Pancreas (tissue), 10 donors: ENCODE results near the gene ARFGEF3. TPM values are rescaled to one million over a fixed set of nuclear protein-coding genes. Genes with fewer than 3 reads are reported as not detected.

Experiments
- ATAC-seq, 4 donors: fragments of 200-7000 bp; cut with Tn5 transposase; one replicate each; pipeline versions ENCODE4 v1.8.0 to v1.9.1; 2020; ENCODE audit warnings: mild to moderate bottlenecking in 4 of 4, moderate library complexity in 4 of 4
- DNase-seq, 6 donors: peaks; one replicate each; pipeline ENCODE4 v3.0.0-alpha.2; 2020
- FAIRE-seq: peaks from 2 replicates; lab custom pipeline; 2012; peaks lifted over from hg19 to GRCh38; lab: Jason Lieb, UNC
- H3K27ac ChIP-seq, 4 donors: fragments of 200-600 bp; sonication (generic); 1 replicate in 3 of 4; 2 replicates in 1 of 4; pipeline versions ENCODE4 v1.5.0 to v1.8.0; 2020
- H3K27me3 ChIP-seq, 4 donors: fragments of 200-600 bp; one replicate each; pipeline ENCODE4 v1.8.0; 2021
- H3K36me3 ChIP-seq, 3 donors: fragments of 200-600 bp; sonication (generic) in 1 of 3; one replicate each; pipeline versions ENCODE4 v1.5.0 to v1.8.0; 2020 to 2021
- H3K4me1 ChIP-seq, 3 donors: fragments of 200-600 bp; one replicate each; pipeline ENCODE4 v1.8.0; 2021
- H3K4me3 ChIP-seq, 4 donors: fragments of 200-600 bp; sonication (generic) in 2 of 4; one replicate each; pipeline versions ENCODE4 v1.5.0 to v1.8.0; 2020 to 2021
- H3K9me3 ChIP-seq, 4 donors: fragments of 200-600 bp; one replicate each; pipeline ENCODE4 v1.8.0; 2021
- CTCF ChIP-seq, 4 donors: fragments of 200-600 bp; sonication (generic) in 3 of 4; IDR thresholded peaks; one replicate each; pipeline versions ENCODE4 v1.5.0 to v1.8.0; 2021; ENCODE audit warnings: antibody characterized with exemption in 4 of 4
- WGBS, 2 donors: extraction: QIAGEN DNeasy Blood & Tissue Kit; methylation state at CpG; one replicate each; pipeline ENCODE4 v1.1.7; 2013; 5-methylcytosine and 5-hydroxymethylcytosine counted together
- intact Hi-C, 3 donors: fragments of 100-400 bp; cut with DNase I; formaldehyde crosslinking; loops; one replicate each; pipeline versions ENCODE4 v1.11.1 to v1.14.2; 2022
- polyA plus RNA-seq, 2 donors: library from polyadenylated mRNA; stranded (reverse); fragments of 200-250 nt; gene quantifications; one replicate each; pipeline ENCODE4 v1.2.3, GENCODE V29; 2013
- total RNA-seq, 6 donors: library from RNA; stranded (reverse); fragmentation: NEBNext Ultra II Directional in 4 of 6; extraction: Animal tissue kit (Norgen Biotek cat#: 25700) in 4 of 6; gene quantifications; one replicate each; pipeline versions ENCODE4 v1.2.1 to v1.2.4, GENCODE V29; 2021 to 2023
- donor health status: healthy with polysubstance abuse.
- donor health status: DM: no; HTN: no; CAD: no; lungs with moderate emphysema.
- donor health status: DM: no; HTN: no; CAD: no.
- donor health status: control.
- donor health status: control.
- donor health status: Bipolar disorder and iron deficiency.
- donor health status: DM: yes; HTN: yes; CAD: no.
- donor health status: DM: no; HTN: no; CAD: no.
- donor health status: DM: no; HTN: no; CAD: no.
- donor health status: DM: yes; HTN: yes; CAD: no.

Gene ARFGEF3
- total and polyA plus RNA-seq, 8 donors: 4.8 to 19.0 (median 15.7) TPM

GRCh38 chr6:138292482-138292881 lies 130.7 kb downstream of the ARFGEF3 start:
- WGBS, 2 donors: 90 to 92% methylated on average over 6 of the region's 6 CpGs
- intact Hi-C loops: loop anchor here in 1 of 3 donors (5.0 kb wide), 1 partner anchor 180 kb away; no protein-coding TSS in a partner anchor
- FAIRE-seq: no peak

GRCh38 chr6:138293428-138294395 lies 132.0 kb downstream of the ARFGEF3 start:
- H3K4me3 ChIP-seq: no peak overlapping the region
- no peaks in the 10 kb centered on the region for H3K4me1 ChIP-seq
- H3K9me3 ChIP-seq: no peaks in the 10 kb centered on the region
- intact Hi-C loops: loop anchor here in 1 of 3 donors (5.0 kb wide), 1 partner anchor 181 kb away; no protein-coding TSS in a partner anchor
- no peak for ATAC-seq
- no peak overlapping the region for H3K27ac ChIP-seq
- TF ChIP-seq CTCF (IDR thresholded peaks at IDR 0.05): no peak
- no peak for FAIRE-seq
- H3K36me3 ChIP-seq: peaks cover 0 to 25% (median 2%) of the 10 kb centered on the region in 3 donors
- WGBS, 2 donors: 86 to 91% methylated on average over 7 of the region's 7 CpGs
- DNase-seq: no peak
- no peaks in the 10 kb centered on the region for H3K27me3 ChIP-seq

More at GRCh38 chr6:138292482-138292881, 130.7 kb downstream of the ARFGEF3 start:
- Histone ChIP-seq H3K9me3 (no peaks in the 10 kb centered on the region), H3K4me1 (no peaks in the 10 kb centered on the region), H3K27ac (no peak overlapping the region), H3K4me3 (no peak overlapping the region), H3K27me3 (no peaks in the 10 kb centered on the region), H3K36me3 (peaks cover 0 to 30% (median 0%) of the 10 kb centered on the region in 3 donors)
- TF ChIP-seq CTCF (IDR thresholded peaks at IDR 0.05): no peak
- DNase-seq (no peak), ATAC-seq (no peak)

- no peak for TF ChIP-seq CTCF (IDR thresholded peaks at IDR 0.05)
- H3K36me3 ChIP-seq: peaks cover 0 to 33% (median 3%) of the 10 kb centered on the region in 3 donors
- 94 to 97% methylated on average over 9 of the region's 9 CpGs for WGBS, 2 donors
These were observed 134.6 kb downstream of the ARFGEF3 start for GRCh38 chr6:138296381-138296780.

DNA sequence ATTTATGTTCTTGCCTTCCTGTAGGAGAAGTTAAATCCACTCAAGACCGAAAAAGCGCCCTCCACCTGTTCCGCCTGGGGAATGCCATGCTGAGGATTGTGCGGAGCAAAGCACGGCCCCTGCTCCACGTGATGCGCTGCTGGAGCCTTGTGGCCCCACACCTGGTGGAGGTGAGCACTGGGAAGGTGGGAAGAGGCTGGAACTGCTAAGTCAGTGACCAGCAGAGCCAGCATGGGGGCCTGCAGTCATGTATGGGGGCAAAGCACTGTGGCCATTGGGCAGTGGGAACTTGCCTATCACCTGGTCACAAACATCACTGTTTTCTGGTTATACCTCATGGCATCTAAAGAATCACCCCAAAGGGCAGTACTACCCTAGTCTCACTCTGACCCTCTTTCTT lies 135.0 kb downstream of the ARFGEF3 start:
- intact Hi-C loops: no loop called here
- DNase-seq: no peak
- H3K27me3 ChIP-seq: no peaks in the 10 kb centered on the region
- no peaks in the 10 kb centered on the region for H3K9me3 ChIP-seq
- no peaks in the 10 kb centered on the region for H3K4me1 ChIP-seq
- H3K36me3 ChIP-seq: peaks cover 0 to 37% (median 3%) of the 10 kb centered on the region in 3 donors
- no peak for FAIRE-seq
- no peak for TF ChIP-seq CTCF (IDR thresholded peaks at IDR 0.05)
- H3K4me3 ChIP-seq: no peak overlapping the region
- no peak overlapping the region for H3K27ac ChIP-seq
- 95 to 97% methylated on average over 7 of the region's 7 CpGs for WGBS, 2 donors
- ATAC-seq: no peak

More at GRCh38 chr6:138296381-138296780, 134.6 kb downstream of the ARFGEF3 start:
- H3K4me3 ChIP-seq: no peak overlapping the region
- no peaks in the 10 kb centered on the region for H3K9me3 ChIP-seq
- intact Hi-C loops: no loop called here
- no peak for ATAC-seq
- no peaks in the 10 kb centered on the region for H3K27me3 ChIP-seq
- DNase-seq: no peak
- H3K27ac ChIP-seq: no peak overlapping the region
- H3K4me1 ChIP-seq: no peaks in the 10 kb centered on the region
- no peak for FAIRE-seq
